K562 (cell line): ENCODE data around the gene GRHPR. TPM values are rescaled to one million over a fixed set of nuclear protein-coding genes. Genes with fewer than 3 reads are reported as not detected.

Experiments
- ATAC-seq: fragments of 200-7000 bp; cut with Tn5 transposase; 3 replicates; pipeline ENCODE4 v1.9.1; 2020; ENCODE audit warnings: moderate library complexity
- BruUV-seq: library from RNA; stranded (reverse); fragments of 400-500 nt; replicated peaks from 2 replicates; lab custom pipeline; 2021; lab: Mats Ljungman, UMichigan
- CTCF ChIA-PET: fragments of 300-600 bp; formaldehyde crosslinking; extraction: SDS; loops from one replicate; lab custom pipeline; 2021; ENCODE audit warnings: low intra/inter-chr PET ratio; lab: Yijun Ruan, JAX
- POLR2A ChIA-PET: fragments of 300-600, 350-650 bp; sonication (Branson Sonifier 250); formaldehyde crosslinking; extraction: SDS; loops from one replicate; lab custom pipeline; 2021; ENCODE audit warnings: antibody characterized with exemption, inconsistent platforms; lab: Yijun Ruan, JAX
- DNase-seq, 4 experiments: peaks; one replicate each; pipeline versions ENCODE4 v3.0.0 to v3.0.0-alpha.2; 2011 to 2018; ENCODE audit warnings: low spot score in 3 of 4, mixed read lengths in 3 of 4; ENCODE audit errors: extremely low read depth in 1 of 4
- FAIRE-seq: peaks from 2 replicates; lab custom pipeline; 2011; peaks lifted over from hg19 to GRCh38; lab: Jason Lieb, UNC
- H2AFZ ChIP-seq: 2 replicates; pipeline ENCODE4 v1.6.0; 2011; ENCODE audit warnings: low read depth, low read length, control low read depth, inconsistent platforms
- H3K27ac ChIP-seq: fragments of 200-600 bp; 3 replicates; pipeline ENCODE4 v1.8.0; 2011; ENCODE audit warnings: low read depth, mild to moderate bottlenecking, control low read depth, inconsistent platforms, low read length, moderate library complexity, mixed read lengths; ENCODE audit errors: extremely low read depth
- H3K27me3 ChIP-seq, 2 experiments: fragments of 300-600 bp in 1 of 2; 2 replicates in 1 of 2; 3 replicates in 1 of 2; pipeline versions ENCODE4 v1.6.0 to v1.8.0; 2011; ENCODE audit warnings: inconsistent platforms in 2 of 2, low read length in 2 of 2, mild to moderate bottlenecking in 1 of 2, mixed read lengths in 1 of 2, moderate library complexity in 1 of 2; ENCODE audit not compliant: control insufficient read depth in 2 of 2, insufficient read depth in 2 of 2
- H3K36me3 ChIP-seq: fragments of 300-600 bp; 3 replicates; pipeline ENCODE4 v1.8.0; 2011; ENCODE audit warnings: mild to moderate bottlenecking, low read length, inconsistent platforms; ENCODE audit not compliant: control insufficient read depth, insufficient read depth
- H3K4me1 ChIP-seq, 2 experiments: fragments of 200-600 bp in 1 of 2; replicated peaks in 1 of 2; 2 replicates in 1 of 2; 3 replicates in 1 of 2; pipeline versions ENCODE4 v1.5.1 to v1.8.0; 2011; ENCODE audit warnings: inconsistent platforms in 2 of 2, low read length in 2 of 2, mild to moderate bottlenecking in 1 of 2, mixed read lengths in 1 of 2, moderate library complexity in 1 of 2; ENCODE audit not compliant: control insufficient read depth in 2 of 2, insufficient read depth in 2 of 2
- H3K4me2 ChIP-seq: 2 replicates; pipeline ENCODE4 v1.6.1; 2011; ENCODE audit warnings: low read length, control low read depth, inconsistent platforms, mixed read lengths; ENCODE audit not compliant: insufficient read depth
- H3K4me3 ChIP-seq: fragments of 200-600 bp; sonication (generic), shearing (Covaris generic); 2 replicates; pipeline ENCODE4 v1.5.1; 2016; ENCODE audit warnings: control low read depth, inconsistent platforms
- H3K79me2 ChIP-seq: fragments of 200-600 bp; 3 replicates; pipeline ENCODE4 v1.8.0; 2011; ENCODE audit warnings: low read length, inconsistent platforms; ENCODE audit not compliant: control insufficient read depth, insufficient read depth
- H3K9ac ChIP-seq, 2 experiments: 2 replicates each; pipeline versions ENCODE4 v1.6.0 to v1.6.1; 2011; ENCODE audit warnings: low read depth in 2 of 2, low read length in 2 of 2, control low read depth in 1 of 2, inconsistent platforms in 1 of 2, mild to moderate bottlenecking in 1 of 2, mixed read lengths in 1 of 2; ENCODE audit not compliant: insufficient read depth in 1 of 2
- H3K9me1 ChIP-seq: one replicate; pipeline ENCODE4 v1.6.0; 2011; ENCODE audit warnings: inconsistent platforms, mild to moderate bottlenecking, low read length, moderate library complexity; ENCODE audit not compliant: control insufficient read depth, insufficient read depth
- H3K9me3 ChIP-seq: replicated peaks from 2 replicates; pipeline ENCODE4 v1.5.1; 2011; ENCODE audit warnings: low read depth, low read length, inconsistent platforms; ENCODE audit not compliant: control insufficient read depth, insufficient read depth
- H4K20me1 ChIP-seq: replicated peaks from 2 replicates; pipeline ENCODE4 v1.6.1; 2011; ENCODE audit warnings: low read length, inconsistent platforms, mixed read lengths; ENCODE audit not compliant: control insufficient read depth, insufficient read depth
- DPF2 ChIP-seq: fragments of 450-650 bp; IDR thresholded peaks from 2 replicates; pipeline ENCODE4 v1.6.1; 2016
- FOSL1 ChIP-seq: fragments of 200-800 bp; sonication (Bioruptor generic); conservative IDR thresholded peaks from 2 replicates; pipeline ENCODE4 v1.6.1; 2016; ENCODE audit warnings: missing genetic modification characterization, missing compliant biosample characterization
- FOXK2 ChIP-seq, 2 experiments: fragments of 450-650 bp; IDR thresholded peaks in 1 of 2; conservative IDR thresholded peaks in 1 of 2; 2 replicates each; pipeline ENCODE4 v1.6.1; 2016; ENCODE audit warnings: low read depth in 2 of 2, mild to moderate bottlenecking in 1 of 2
- GABPA ChIP-seq: fragments of 200-800 bp; sonication (Bioruptor generic); conservative IDR thresholded peaks from 2 replicates; pipeline ENCODE4 v1.6.1; 2016; ENCODE audit warnings: low read depth, missing genetic modification characterization, missing compliant biosample characterization
- HMBOX1 ChIP-seq: sonication (generic); IDR thresholded peaks from 2 replicates; pipeline ENCODE4 v1.6.1; 2016
- IFI16 ChIP-seq: fragments of 250-450 bp; sonication (Bioruptor Pico); IDR thresholded peaks from 2 replicates; pipeline ENCODE4 v2.1.2; 2022; ENCODE audit warnings: mild to moderate bottlenecking, inconsistent platforms
- JUND ChIP-seq, 2 experiments: IDR thresholded peaks; 2 replicates in 1 of 2; 3 replicates in 1 of 2; pipeline ENCODE4 v1.6.1; 2011; ENCODE audit warnings: borderline replicate concordance in 2 of 2, low read depth in 2 of 2, low read length in 2 of 2, improper control_type of control experiment in 1 of 2, missing biosample characterization in 1 of 2, missing genetic modification characterization in 1 of 2, missing genetic modification reagents in 1 of 2
- L3MBTL2 ChIP-seq: fragments of 450-650 bp; IDR thresholded peaks from 2 replicates; pipeline ENCODE4 v1.6.1; 2016; ENCODE audit warnings: mild to moderate bottlenecking, moderate library complexity
- MAFG ChIP-seq: fragments of 450-650 bp; conservative IDR thresholded peaks from 2 replicates; pipeline ENCODE4 v1.6.1; 2016; ENCODE audit warnings: missing genetic modification characterization, missing compliant biosample characterization
- NFE2 ChIP-seq: IDR thresholded peaks from 2 replicates; pipeline ENCODE4 v1.6.1; 2014; ENCODE audit warnings: antibody characterized with exemption, low read depth
- NFE2L1 ChIP-seq: fragments of 450-650 bp; IDR thresholded peaks from 2 replicates; pipeline ENCODE4 v1.6.1; 2016; ENCODE audit warnings: missing genetic modification characterization, low read depth, mild to moderate bottlenecking, missing compliant biosample characterization, moderate library complexity, borderline replicate concordance
- NR4A1 ChIP-seq, 2 experiments: fragments of 250-450 bp in 1 of 2; fragments of 450-650 bp in 1 of 2; sonication (Bioruptor Pico) in 1 of 2; IDR thresholded peaks; 2 replicates each; pipeline versions ENCODE4 v1.4.0 to v1.6.1; 2016 to 2020; ENCODE audit warnings: mild to moderate bottlenecking in 2 of 2, missing compliant biosample characterization in 1 of 2, missing genetic modification characterization in 1 of 2, moderate library complexity in 1 of 2
- PPARD ChIP-seq: fragments of 250-450 bp; sonication (Bioruptor Pico); IDR thresholded peaks from 2 replicates; pipeline ENCODE4 v1.8.0; 2022; ENCODE audit warnings: inconsistent platforms, mild to moderate bottlenecking, moderate library complexity
- RCOR1 ChIP-seq, 2 experiments: IDR thresholded peaks; 2 replicates each; pipeline ENCODE4 v1.6.1; 2012; ENCODE audit warnings: low read depth in 2 of 2, low read length in 2 of 2, borderline replicate concordance in 1 of 2, improper control_type of control experiment in 1 of 2
- RUNX1 ChIP-seq: sonication (generic); IDR thresholded peaks from 2 replicates; pipeline ENCODE4 v1.6.1; 2016; ENCODE audit warnings: antibody characterized with exemption, low read depth
- SMARCA4 ChIP-seq: fragments of 450-650 bp; IDR thresholded peaks from 2 replicates; pipeline ENCODE4 v1.6.1; 2016
- SMARCE1 ChIP-seq: fragments of 450-650 bp; IDR thresholded peaks from 2 replicates; pipeline ENCODE4 v1.7.1; 2016; ENCODE audit warnings: mild to moderate bottlenecking
- TEAD4 ChIP-seq, 2 experiments: sonication (generic) in 1 of 2; formaldehyde crosslinking in 1 of 2; IDR thresholded peaks; 2 replicates each; pipeline versions ENCODE4 v1.6.1 to v1.8.0; 2012 to 2022; ENCODE audit warnings: borderline replicate concordance in 1 of 2, inconsistent platforms in 1 of 2, low read length in 1 of 2, mild to moderate bottlenecking in 1 of 2, missing genetic modification reagents in 1 of 2
- ZNF23 ChIP-seq: fragments of 250-450 bp; sonication (Bioruptor Pico); IDR thresholded peaks from 2 replicates; pipeline ENCODE4 v1.4.0; 2020; ENCODE audit warnings: mild to moderate bottlenecking
- ZNF316 ChIP-seq: fragments of 450-650 bp; IDR thresholded peaks from 2 replicates; pipeline ENCODE4 v1.6.1; 2016
- ZNF384 ChIP-seq: IDR thresholded peaks from 2 replicates; pipeline ENCODE4 v1.6.1; 2012; ENCODE audit warnings: low read depth, low read length, improper control_type of control experiment
- WGBS: fragments of 100-300 bp; shearing (Covaris generic); methylation state at CpG from one replicate; pipeline ENCODE4 v1.1.6; 2016; ENCODE audit warnings: low coverage, mixed read lengths; ENCODE audit not compliant: insufficient coverage; ENCODE audit errors: missing lambda C conversion rate; 5-methylcytosine and 5-hydroxymethylcytosine counted together
- in situ Hi-C: fragments of 300-500 bp; cut with MboI; formaldehyde crosslinking; loops from 4 replicates; pipeline ENCODE4 v1.15.0; 2018; ENCODE audit warnings: inconsistent platforms, mixed read lengths
- intact Hi-C: fragments of 100-400 bp; cut with micrococcal nuclease; formaldehyde crosslinking; loops from 2 replicates; pipeline ENCODE4 v1.14.2; 2022
- polyA plus RNA-seq, 8 experiments: library from polyadenylated mRNA; depleted of rRNA in 4 of 8; stranded (reverse) in 5 of 8; unstranded in 3 of 8; fragments of >200 nt; fragmentation: Nextera tagmentation in 2 of 8; fragmentation: Illumina TruSeq in 1 of 8; extraction: Ambion mirVana in 2 of 8; extraction: Trizol in 1 of 8; gene quantifications; 2 replicates each; pipeline versions ENCODE4 v1.2.1 to v1.2.3, GENCODE V29; 2011 to 2014; ENCODE audit warnings: inconsistent platforms in 1 of 8, missing spikeins in 1 of 8
- total RNA-seq, 7 experiments: library from RNA; depleted of rRNA in 6 of 7; stranded (reverse); fragments of >200 nt in 6 of 7; fragmentation: Illumina TruSeq in 2 of 7; extraction: Trizol in 2 of 7; gene quantifications; 2 replicates each; pipeline versions ENCODE4 v1.2.1 to v1.2.3, GENCODE V29; 2011 to 2021; ENCODE audit warnings: low replicate concordance in 1 of 7

Gene GRHPR
- total and polyA plus RNA-seq, 9 of the 15 experiments (the other 6 are each of a cell fraction or from before 2014, with no cell fraction given): 38.9 to 144 (median 120) TPM

- no peak overlapping the region for H3K9ac ChIP-seq
- peaks cover 1 to 6% of the 10 kb centered on the region in 2 experiments; a peak in 2 of 5 replicates for H3K27me3 ChIP-seq
- FAIRE-seq (no peak), DNase-seq (no peak), ATAC-seq (no peak; the same call in 2 of the 3 replicates)
- no peak overlapping the region; the same call in 2 of the 3 replicates for H3K27ac ChIP-seq
- no peaks in the 10 kb centered on the region for H3K9me1 ChIP-seq
- H3K79me2 ChIP-seq: no peaks in the 10 kb centered on the region
- H3K4me2 ChIP-seq: peak overlapping the region; percentile 21; the same call in 1 of the 2 replicates
- no peaks in the 10 kb centered on the region for H4K20me1 ChIP-seq
- peaks cover 8 to 9% of the 10 kb centered on the region in 2 experiments for H3K4me1 ChIP-seq
- H2AFZ ChIP-seq: peak overlapping the region; percentile 75
- no peaks in the 10 kb centered on the region for H3K36me3 ChIP-seq
- TF ChIP-seq ZNF384: 0 out of 2 replicates have a peak, but pooled peaks have one; percentile 11
- TF ChIP-seq GABPA (tag): 0 out of 2 replicates have a peak, but pooled peaks have one; percentile 17
- TF ChIP-seq FOSL1 (tag): peak; percentile 72
- TF ChIP-seq MAFG: peak; percentile 77
- TF ChIP-seq RCOR1 (IDR thresholded peaks at IDR 0.05; ENCODE audit: borderline replicate concordance in 1 of 2, low read depth in 2 of 2, low read length in 2 of 2): peak in 1 of 2 experiments; percentile 44; a peak in 1 of 4 replicates
- no peak for TF ChIP-seq HMBOX1
- peak; percentile 40; the same call in 1 of the 2 replicates for TF ChIP-seq SMARCE1
- peak; percentile 51; the same call in 1 of the 2 replicates for TF ChIP-seq SMARCA4
- no peak for TF ChIP-seq L3MBTL2
- TF ChIP-seq PPARD (CRISPR knock-in tag): no peak
- peak; percentile 51 for TF ChIP-seq ZNF316
- TF ChIP-seq RUNX1: no peak
- TF ChIP-seq DPF2: peak; percentile 31; the same call in 1 of the 2 replicates
- no peak for TF ChIP-seq IFI16 (CRISPR knock-in tag)
- TF ChIP-seq JUND (IDR thresholded peaks at IDR 0.05; ENCODE audit: borderline replicate concordance, low read depth, low read length): 0 out of 2 replicates have a peak, but pooled peaks have one; percentile 59
- peak; percentile 72; the same call in 2 of the 3 replicates for TF ChIP-seq JUND (tag; IDR thresholded peaks at IDR 0.05; ENCODE audit: borderline replicate concordance, low read depth, low read length)
- TF ChIP-seq ZNF23 (CRISPR knock-in tag): no peak
- TF ChIP-seq NR4A1 (CRISPR knock-in tag; IDR thresholded peaks at IDR 0.05): no peak
- TF ChIP-seq NR4A1 (tag; IDR thresholded peaks at IDR 0.05): no peak
- peak; percentile 58 for TF ChIP-seq NFE2L1 (tag)
- peak; percentile 79 for TF ChIP-seq NFE2
- TF ChIP-seq FOXK2 (conservative IDR thresholded peaks at IDR 0.05 in 1 of 2, IDR thresholded peaks at IDR 0.05 in 1 of 2; ENCODE audit: low read depth in 2 of 2): peak in 1 of 2 experiments; percentile 18; a peak in 1 of 4 replicates
- peak; percentile 41; the same call in 1 of the 2 replicates for TF ChIP-seq TEAD4 (IDR thresholded peaks at IDR 0.05; ENCODE audit: low read length)
- TF ChIP-seq TEAD4 (CRISPR knock-in tag; IDR thresholded peaks at IDR 0.05; ENCODE audit: borderline replicate concordance): no peak
- in situ Hi-C loops: no loop called here
- CTCF ChIA-PET: interaction anchor here (0.6 kb wide), 1 partner anchor 53 kb away, joined by 3 read pairs; no protein-coding TSS in a partner anchor
- WGBS: 33% methylated on average over 7 of the region's 7 CpGs
- no TSS peak for BruUV-seq
- POLR2A ChIA-PET: interaction anchor here (0.6 kb wide), 1 partner anchor 23 kb away, joined by 3 read pairs; no protein-coding TSS in a partner anchor
- intact Hi-C loops: no loop called here
- H3K4me3 ChIP-seq: 0 out of 2 replicates have a peak overlapping the region, but pooled peaks have one; percentile 7
- H3K9me3 ChIP-seq: no peaks in the 10 kb centered on the region; the same call in 1 of the 2 replicates
Measured at GRCh38 chr9:37471942-37472684, 49.6 kb downstream of the GRHPR start.
